Epithelial cell of prostate (primary cell): ENCODE results near the gene SELENOV.
A peak's percentile ranks its signal among the peaks of the same experiment; 100 is the strongest.
"Not testable (repeated sequence)": the region's sequence is repeated elsewhere in the genome, so short reads cannot be mapped to it uniquely, and the experiment has no call there.

Experiments
- DNase-seq: peaks from one replicate; pipeline ENCODE4 v3.0.0-alpha.2; 2011; ENCODE audit warnings: low read depth, low spot score
- H3K27ac ChIP-seq: fragments of 450-650 bp; 2 replicates; pipeline ENCODE4 v1.5.1; 2017; ENCODE audit warnings: mild to moderate bottlenecking

SELENOV gene, protein sequence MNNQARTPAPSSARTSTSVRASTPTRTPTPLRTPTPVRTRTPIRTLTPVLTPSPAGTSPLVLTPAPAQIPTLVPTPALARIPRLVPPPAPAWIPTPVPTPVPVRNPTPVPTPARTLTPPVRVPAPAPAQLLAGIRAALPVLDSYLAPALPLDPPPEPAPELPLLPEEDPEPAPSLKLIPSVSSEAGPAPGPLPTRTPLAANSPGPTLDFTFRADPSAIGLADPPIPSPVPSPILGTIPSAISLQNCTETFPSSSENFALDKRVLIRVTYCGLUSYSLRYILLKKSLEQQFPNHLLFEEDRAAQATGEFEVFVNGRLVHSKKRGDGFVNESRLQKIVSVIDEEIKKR

DNA sequence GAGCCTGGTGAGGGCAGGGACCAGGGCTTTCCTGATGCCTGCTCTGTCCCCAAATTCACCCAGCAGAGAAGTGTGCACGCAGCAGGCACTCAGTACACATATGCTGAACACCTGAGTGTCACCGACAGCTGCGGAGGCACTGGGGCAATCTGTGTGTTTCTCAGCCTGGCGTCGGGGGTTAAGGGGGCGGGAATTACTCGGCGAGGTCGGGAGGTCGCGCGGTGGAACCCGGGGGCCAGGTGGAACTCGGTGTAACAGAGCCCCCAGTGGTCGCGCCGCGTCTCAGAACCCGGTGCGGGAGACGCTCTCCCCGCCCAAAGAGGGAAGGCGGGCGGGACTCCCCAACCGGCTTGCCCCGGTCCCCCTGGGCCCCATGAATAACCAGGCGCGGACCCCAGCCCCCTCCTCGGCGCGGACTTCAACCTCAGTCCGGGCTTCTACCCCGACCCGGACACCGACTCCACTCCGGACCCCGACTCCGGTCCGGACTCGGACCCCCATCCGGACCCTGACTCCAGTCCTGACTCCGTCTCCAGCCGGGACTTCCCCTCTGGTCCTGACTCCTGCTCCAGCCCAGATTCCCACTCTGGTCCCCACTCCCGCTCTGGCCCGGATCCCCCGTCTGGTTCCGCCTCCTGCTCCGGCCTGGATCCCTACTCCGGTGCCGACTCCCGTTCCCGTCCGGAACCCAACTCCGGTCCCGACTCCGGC lies at the start of gene SELENOV:
Gene SELENOV (plus strand): TSS at position 300 of the 711 bp plus-strand sequence. CDS start 74 bp downstream, at position 374.
- no peak within 1 kb of the TSS for H3K27ac ChIP-seq
- no peak for DNase-seq

DNA sequence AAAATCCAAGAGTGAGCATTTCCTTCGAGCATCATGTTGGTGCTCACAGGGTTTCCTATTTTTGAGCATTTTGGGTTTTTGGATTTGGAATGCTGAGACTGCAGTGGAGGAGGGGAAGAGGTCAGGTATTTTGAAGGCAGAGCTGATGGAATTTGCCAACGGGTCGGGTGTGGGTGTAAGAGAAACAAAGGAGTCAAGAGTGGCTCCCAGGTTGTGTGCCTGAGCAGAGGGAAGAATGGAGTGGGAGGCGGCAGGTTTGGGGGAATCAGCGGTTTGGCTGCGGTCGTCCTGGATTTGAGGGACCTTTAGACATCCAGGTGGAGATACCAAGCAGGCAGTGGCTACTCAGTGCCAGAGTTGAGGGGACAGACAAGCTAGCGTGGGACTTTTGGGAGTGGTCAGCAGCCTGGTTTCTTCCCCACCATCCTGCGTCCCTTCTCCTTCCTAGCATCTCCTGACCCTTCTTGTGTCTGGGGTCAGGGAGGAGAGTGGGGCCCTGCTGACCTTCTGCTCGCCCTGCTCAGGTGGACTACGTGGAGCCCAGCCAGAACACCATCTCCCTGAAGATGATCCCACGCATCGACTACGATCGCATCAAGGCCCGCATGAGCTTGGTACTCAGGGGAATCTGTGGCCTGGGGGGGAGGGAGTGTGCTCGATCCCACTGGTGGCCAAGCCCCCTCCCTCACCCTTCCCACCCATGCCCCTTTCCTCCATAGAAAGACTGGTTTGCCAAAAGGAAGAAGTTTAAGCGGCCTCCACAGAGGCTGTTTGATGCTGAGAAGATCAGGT lies 48.8 kb upstream of the SELENOV start:
- H3K27ac ChIP-seq, result no peak overlapping the region
- DNase-seq, result no peak

DNA sequence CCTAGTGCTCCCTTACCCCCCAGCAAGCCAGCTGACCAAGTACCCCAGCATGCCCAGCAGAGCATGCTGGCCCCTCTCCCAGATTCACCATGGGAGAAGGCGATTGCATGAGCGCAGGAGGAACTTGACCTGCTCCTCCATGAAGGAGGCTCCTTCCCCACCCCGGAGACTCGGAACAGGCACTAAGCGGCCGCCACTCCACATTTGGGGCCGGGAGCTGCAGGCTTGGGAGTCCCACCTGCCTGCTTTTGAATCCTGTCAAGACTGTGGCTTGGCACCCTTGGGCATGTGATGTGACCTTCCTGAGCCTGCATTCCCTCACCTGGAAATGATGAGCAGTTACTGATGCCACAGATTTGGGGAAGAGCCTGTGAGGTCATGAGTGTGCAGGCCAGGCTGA lies 47.0 kb upstream of the SELENOV start:
- H3K27ac ChIP-seq, result no peak overlapping the region
- no peak for DNase-seq

DNA sequence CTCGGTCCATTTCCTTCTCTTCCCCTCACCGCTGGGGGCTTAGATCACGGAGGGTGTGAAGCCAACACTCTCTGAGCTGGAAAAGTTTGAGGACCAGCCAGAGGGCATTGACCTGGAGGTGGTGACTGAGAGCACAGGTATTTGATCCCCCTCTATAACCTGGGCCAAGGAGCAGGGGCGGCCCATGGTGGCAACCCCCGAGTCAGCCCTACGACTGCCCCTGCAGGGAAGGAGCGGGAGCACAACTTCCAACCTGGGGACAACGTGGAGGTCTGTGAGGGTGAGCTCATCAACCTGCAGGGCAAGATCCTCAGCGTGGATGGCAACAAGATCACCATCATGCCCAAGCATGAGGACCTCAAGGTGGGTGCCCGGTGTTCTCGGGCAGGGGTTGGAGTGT lies 45.9 kb upstream of the SELENOV start:
- no peak for DNase-seq
- H3K27ac ChIP-seq, result no peak overlapping the region

DNA sequence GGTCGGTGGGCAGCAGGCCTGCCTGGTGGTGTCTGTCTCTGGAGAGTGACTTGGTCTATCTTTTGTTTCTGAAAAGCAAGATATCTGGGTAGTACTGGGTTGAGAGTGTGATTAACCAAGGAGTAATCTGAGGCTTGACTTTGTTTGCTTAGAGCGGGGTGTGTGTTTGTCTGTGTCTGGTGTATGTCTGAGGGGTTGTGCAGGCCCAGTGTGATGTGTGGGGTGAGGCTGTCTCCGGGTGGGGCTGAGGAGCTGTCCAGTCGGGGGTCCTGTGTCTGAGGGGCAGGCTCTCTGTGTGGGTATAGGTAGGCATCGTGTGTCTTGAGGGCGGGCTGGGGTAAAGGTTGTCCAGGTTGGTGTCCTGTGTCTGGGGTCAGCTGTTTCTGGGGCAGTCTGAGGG lies 45.4 kb upstream of the SELENOV start:
- H3K27ac ChIP-seq, result no peak overlapping the region
- DNase-seq, result no peak

DNA sequence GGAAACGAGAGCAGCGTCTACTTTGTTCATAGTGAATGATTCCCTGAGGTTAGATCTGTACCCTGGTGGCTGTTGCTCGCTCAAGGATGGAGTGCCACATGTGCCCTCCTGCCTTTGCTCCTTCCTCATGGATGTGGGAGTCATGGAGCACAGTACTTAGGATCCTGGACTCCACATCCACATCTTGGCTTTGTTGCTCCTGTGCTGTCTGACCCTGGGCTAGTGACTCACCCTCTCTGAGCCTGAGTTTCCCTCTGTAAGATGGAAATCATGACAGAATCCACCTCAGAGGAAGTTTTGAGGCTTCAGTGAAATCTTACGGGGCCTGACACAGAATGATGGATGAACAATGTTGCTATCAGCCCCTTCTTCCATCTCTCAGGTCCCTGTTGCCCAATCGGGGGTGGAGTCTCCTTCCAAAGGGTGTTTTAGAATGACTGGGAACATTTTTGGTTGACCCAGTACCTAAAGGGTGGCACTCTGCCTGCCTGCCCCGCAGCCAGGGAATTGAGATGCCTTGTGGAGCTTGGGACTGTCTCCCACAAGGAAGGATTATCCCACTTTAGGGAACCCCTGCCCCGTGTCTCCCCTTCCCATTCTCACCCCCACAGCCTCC lies 44.1 kb upstream of the SELENOV start:
- H3K27ac ChIP-seq, result no peak overlapping the region
- no peak for DNase-seq

DNA sequence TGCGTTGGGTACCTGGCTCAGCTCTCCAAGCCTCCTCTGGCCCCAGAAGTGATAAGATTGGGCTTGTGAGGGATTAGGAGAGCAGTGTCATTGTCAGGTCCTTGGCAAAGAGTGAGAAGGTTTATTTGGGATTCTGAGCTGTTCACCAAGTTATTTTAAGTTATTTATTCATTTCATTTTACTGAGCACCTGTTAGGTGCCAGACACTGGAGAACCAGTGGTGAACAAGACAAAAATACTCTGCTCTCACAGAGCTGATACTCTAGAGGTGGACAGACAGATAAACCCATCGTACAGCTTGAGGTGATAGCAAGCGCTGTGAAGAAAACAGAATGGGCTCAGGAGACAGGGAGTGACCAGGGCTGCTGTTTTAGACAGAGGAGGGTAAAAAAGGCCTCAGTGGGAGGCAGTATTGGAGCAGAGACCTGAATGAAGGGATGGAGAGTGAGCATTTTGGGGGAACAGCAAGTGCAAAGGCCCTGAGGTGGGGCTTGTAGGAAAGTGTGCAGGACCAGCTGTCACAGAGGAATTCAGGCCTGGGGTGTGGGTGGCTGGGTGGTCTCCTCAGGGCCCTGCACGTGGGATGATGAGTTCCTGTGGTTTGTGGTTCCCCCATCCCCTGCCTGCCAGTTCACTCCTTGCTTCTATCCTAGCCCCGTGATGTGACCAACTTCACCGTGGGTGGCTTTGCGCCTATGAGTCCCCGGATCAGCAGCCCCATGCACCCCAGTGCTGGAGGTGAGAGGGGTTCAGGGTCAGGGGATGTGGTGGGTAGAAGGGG lies 43.0 kb upstream of the SELENOV start:
- H3K27ac ChIP-seq, result no peak overlapping the region
- no peak for DNase-seq

DNA sequence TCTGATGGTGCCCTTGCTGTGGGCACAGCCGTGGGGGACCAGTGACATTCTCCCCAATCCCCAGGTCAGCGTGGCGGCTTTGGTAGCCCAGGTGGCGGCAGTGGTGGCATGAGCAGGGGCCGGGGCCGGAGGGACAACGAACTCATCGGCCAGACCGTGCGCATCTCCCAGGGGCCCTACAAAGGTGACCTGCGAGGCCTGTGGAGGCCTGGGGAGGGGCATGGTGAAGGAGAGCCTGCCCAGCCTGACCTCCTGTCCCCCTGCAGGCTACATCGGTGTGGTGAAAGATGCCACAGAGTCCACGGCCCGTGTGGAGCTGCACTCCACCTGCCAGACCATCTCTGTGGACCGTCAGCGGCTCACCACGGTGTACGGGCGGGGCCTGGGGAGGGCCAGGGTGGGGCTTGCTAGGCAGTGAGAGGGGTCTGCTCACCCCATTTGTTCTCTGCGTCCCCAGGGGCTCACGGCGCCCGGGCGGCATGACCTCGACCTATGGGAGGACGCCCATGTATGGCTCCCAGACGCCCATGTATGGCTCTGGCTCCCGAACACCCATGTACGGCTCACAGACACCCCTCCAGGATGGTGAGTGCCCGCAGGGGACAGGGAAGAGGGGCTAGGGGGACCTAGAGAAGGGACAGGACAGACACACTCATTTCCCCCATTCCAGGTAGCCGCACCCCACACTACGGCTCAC lies 42.0 kb upstream of the SELENOV start:
- no peak overlapping the region for H3K27ac ChIP-seq
- no peak for DNase-seq

DNA sequence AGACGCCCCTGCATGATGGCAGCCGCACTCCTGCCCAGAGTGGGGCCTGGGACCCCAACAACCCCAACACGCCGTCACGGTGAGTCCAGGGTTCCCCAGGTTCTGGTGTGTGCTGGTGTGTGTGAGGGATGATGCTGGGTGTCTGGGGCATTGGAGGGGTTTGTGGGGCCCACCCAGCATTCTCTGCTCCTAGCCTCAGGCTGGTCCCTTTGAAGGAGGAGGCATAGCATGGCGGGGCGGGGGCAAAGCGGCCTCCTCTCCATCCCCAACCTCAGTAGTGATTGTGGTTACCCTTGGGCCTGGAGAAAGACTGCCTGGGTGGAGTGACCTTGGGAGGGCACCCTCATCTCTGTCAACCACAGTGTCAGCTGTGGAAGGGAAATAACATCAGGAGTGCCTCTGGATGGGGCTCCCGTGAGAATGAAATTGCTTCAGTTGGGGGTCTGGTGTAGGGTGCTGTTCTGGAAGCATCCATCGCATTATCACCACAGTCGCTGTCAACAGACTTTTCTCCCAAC lies 41.4 kb upstream of the SELENOV start:
- H3K27ac ChIP-seq, result no peak overlapping the region
- DNase-seq, result no peak

DNA sequence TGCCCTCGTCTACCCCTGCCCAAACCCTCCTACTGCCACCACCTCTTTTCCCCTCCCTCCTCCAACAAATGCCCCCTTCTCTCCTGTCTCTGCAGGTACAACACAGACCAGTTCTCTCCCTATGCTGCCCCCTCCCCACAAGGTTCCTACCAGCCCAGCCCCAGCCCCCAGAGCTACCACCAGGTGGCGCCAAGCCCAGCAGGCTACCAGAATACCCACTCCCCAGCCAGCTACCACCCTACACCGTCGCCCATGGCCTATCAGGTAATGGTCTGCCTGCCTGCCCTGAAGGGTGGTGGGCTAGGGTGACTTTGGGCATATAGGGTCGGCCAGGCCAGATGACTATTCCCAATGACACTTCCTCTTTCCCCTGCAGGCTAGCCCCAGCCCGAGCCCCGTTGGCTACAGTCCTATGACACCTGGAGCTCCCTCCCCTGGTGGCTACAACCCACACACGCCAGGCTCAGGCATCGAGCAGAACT lies 40.8 kb upstream of the SELENOV start:
- no peak overlapping the region for H3K27ac ChIP-seq

DNA sequence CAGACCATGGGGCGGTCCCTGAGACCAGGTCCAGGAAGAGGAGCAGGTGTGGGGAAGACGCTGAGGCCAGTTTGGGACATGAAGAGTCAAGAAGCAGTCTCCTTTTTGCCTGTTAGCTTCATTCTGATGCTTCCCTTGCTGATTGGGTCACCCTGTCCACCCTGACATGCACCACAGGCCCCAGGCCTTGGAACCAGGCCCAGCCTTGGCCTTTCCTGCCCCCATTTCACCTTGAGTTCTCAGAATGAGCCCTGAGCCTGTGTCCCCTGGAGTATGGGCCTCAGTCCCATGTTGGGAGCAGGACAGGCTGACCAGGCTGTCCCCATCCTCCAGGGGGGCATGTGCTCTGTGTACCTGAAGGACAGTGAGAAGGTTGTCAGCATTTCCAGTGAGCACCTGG lies 39.2 kb upstream of the SELENOV start:
- no peak overlapping the region for H3K27ac ChIP-seq
- DNase-seq, result no peak

More for the DNA sequence above, 40.8 kb upstream of the SELENOV start:
- no peak for DNase-seq

DNA sequence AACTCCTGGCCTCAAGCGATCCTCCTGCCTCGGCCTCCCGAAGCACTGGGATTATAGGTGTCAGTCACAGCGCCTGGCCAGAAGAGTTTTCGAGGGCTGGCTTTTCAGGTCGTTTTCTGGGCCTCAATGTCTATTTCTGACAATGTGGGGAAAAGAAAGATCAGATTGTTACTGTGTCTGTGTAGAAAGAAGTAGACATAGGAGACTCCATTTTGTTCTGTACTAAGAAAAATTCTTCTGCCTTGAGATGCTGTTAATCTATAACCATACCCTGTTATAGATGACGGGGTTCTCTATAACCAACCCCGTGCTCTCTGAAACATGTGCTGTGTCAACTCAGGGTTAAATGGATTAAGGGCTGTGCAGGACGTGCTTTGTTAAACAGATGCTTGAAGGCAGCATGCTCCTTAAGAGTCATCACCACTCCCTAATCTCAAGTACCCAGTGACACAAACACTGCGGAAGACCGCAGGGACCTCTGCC lies 35.6 kb upstream of the SELENOV start:
- H3K27ac ChIP-seq, result peak overlapping the region; percentile 64

DNA sequence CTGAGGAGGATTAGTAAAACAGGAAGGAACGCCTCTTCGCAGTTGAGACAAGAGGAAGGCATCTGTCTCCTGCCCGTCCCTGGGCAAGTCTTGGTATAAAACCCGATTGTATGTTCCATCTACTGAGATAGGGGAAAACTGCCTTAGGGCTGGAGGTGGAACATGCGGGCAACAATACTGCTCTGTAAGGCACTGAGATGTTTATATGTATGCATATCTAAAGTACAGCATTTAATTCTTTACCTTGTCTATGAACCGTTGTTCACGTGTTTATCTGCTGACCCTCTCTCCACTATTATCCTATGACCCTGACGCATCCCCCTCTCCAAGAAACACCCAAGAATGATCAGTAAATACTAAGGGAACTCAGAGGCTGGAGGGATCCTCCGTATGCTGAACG lies 35.0 kb upstream of the SELENOV start:
- H3K27ac ChIP-seq, result peak overlapping the region; percentile 64
- no peak for DNase-seq

More for the DNA sequence above, 35.6 kb upstream of the SELENOV start:
- DNase-seq, result not testable (repeated sequence)

DNA sequence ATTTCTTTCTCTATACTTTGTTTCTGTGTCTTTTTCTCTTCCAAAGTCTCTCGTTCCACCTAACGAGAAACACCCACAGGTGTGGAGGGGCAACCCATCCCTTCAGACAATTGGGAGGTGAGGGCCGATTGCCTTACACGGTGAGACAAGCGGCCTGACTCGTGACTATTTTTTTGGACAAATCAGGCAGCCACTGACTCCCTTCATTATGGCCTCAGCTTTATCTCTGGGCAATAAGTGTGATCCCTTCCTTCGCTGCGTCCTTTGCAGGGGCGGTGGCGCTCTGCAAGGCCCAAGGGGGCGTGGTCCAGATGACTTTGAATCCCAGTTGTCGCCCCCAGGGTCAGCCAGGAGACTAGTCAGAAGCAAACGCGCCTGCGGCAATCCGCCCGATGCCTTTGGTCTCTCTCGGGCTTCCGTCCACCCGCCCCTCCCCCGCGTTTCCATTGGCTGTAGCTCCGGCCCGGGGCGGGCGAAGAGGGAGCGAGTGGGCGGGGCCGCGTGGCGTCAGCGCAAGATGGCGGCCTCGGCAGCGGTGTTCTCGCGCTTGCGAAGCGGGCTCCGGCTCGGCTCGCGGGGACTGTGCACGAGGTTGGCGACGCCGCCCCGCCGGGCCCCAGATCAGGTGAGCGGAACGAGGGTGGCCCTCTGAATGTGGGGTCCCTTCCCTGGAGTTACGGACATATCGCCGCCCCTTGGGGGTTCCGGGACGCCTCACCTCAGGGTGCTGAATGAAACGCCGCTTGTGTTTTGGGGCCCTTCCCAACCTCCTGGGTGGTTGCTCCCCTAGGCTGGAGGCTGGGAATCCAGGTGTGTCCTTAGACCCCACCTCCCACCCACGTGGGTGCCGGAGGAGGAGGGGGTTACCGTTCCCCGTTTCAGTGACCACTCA lies 34.4 kb upstream of the SELENOV start, which contains the start of gene TIMM50:
Gene TIMM50 (plus strand): TSS at position 502 of the 892 bp plus-strand sequence. CDS start 16 bp downstream, at position 518.
- DNase-seq, result peak; percentile 45
- peak within 1 kb of the TSS; percentile 64 for H3K27ac ChIP-seq

DNA sequence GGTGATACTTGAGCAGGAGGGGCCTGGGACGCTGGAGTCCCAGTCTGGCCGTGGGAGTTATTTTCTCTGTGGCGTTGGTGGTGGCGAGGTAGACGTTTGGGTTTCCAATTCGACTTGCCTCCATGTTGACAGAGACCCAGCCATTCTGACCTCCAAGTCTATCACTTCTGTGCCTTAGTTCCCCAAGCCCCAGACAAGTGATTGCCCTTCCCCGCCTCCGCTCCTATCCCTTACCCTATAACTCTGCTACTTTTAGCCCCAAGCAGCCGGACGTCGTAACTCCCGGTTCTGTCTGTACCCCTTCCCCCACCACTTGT lies 33.8 kb upstream of the SELENOV start:
- peak overlapping the region; percentile 64 for H3K27ac ChIP-seq
- no peak for DNase-seq

DNA sequence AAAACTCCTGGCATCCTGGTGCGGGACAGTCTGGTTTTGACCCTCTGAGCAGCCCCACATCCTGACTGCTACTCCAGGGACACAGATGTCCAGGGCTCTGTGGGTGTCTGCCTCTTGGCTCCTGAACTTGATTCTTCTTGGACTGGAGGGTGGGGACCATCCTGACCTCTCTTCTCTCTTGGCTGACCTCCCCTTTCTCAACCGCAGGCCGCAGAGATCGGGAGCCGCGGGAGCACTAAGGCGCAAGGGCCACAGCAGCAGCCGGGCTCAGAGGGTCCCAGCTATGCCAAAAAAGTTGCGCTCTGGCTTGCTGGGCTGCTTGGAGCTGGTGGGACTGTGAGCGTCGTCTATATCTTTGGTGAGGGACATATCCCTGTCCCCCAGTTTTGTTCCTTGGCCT lies 33.3 kb upstream of the SELENOV start:
- DNase-seq, result no peak
- no peak overlapping the region for H3K27ac ChIP-seq

DNA sequence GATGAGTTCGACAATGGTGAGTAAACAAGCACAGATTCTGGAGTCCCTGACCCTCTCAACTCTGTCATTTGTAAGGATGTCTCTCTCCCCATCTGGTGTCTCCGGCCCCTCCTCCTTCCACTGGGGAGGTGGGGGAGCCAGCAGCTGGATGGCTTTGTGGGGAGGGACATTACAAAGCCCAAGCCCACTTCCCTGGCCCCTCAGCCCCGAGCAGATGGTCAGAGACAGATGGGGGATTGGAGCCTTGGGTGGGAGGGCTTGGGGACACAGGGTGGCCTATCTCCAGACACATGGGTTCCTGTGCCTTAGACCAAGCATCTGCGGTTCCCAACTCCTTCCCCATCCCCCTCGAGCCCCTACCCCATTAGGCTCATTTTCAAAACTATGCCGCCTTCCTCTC lies 31.8 kb upstream of the SELENOV start:
- no peak for DNase-seq
- H3K27ac ChIP-seq, result no peak overlapping the region

DNA sequence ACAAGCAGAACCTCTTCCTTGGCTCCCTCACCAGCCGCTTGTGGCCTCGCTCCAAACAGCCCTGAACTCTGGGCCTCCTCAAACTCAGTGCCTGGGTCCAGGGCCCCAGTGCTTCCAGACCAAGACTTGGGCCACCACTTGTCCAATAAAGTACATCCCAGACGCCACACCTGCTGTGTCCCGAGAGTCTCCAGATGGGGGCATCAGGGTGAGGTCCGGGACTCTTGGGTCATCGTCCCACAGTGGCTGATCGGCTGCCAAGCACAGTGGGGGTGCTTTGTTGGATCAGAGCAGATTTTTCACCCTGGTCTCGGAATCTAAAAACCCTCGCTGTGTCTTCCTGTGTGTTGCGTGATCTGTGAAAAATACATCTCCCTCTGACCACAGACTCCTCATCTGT lies 25.2 kb upstream of the SELENOV start:
- DNase-seq, result no peak
- H3K27ac ChIP-seq, result no peak overlapping the region
